Right lung (tissue), 5 donors: ENCODE results near the gene EVA1C. TPM values are rescaled to one million over a fixed set of nuclear protein-coding genes. Genes with fewer than 3 reads are reported as not detected.
"Not testable (repeated sequence)": the region's sequence is repeated elsewhere in the genome, so short reads cannot be mapped to it uniquely, and the experiment has no call there.

Experiments
- DNase-seq, 2 donors: peaks; one replicate each; pipeline ENCODE4 v3.0.0-alpha.2; 2013
- polyA plus RNA-seq, 5 donors: library from polyadenylated mRNA; unstranded; fragments of 120-200 nt; gene quantifications; one replicate each; pipeline versions ENCODE4 v1.2.1 to v1.2.3, GENCODE V29; 2013; ENCODE audit warnings: inconsistent platforms in 1 of 5, low replicate concordance in 1 of 5; ENCODE audit not compliant: insufficient read length in 5 of 5, insufficient read depth in 1 of 5

Gene EVA1C
- polyA plus RNA-seq, 5 donors = 3.2 to 7.3 (median 5.2) TPM

GRCh38 chr21:32523988-32524719, 111.6 kb downstream of the EVA1C start:
- DNase-seq = no peak

GRCh38 chr21:32525282-32525681, 112.8 kb downstream of the EVA1C start:
- no peak for DNase-seq

- DNase-seq = no peak
Observed at GRCh38 chr21:32529679-32530078, 117.2 kb downstream of the EVA1C start.

- not testable (repeated sequence) for DNase-seq
Observed at GRCh38 chr21:32530809-32531208, 118.3 kb downstream of the EVA1C start.

GRCh38 chr21:32531561-32531960, 119.1 kb downstream of the EVA1C start:
- not testable (repeated sequence) for DNase-seq

GRCh38 chr21:32532636-32533035, 120.1 kb downstream of the EVA1C start:
- DNase-seq = no peak

- DNase-seq = no peak
Observed at GRCh38 chr21:32533053-32533452, 120.5 kb downstream of the EVA1C start.

- no peak for DNase-seq
Observed at GRCh38 chr21:32533611-32534010, 121.1 kb downstream of the EVA1C start.

GRCh38 chr21:32534113-32534512, 121.6 kb downstream of the EVA1C start:
- no peak for DNase-seq

GRCh38 chr21:32535612-32536011, 123.1 kb downstream of the EVA1C start:
- DNase-seq = no peak

GRCh38 chr21:32537569-32537881, 125.0 kb downstream of the EVA1C start:
- no peak for DNase-seq

- no peak for DNase-seq
Observed at GRCh38 chr21:32538147-32538792, 125.8 kb downstream of the EVA1C start.

GRCh38 chr21:32539378-32539777, 126.9 kb downstream of the EVA1C start:
- DNase-seq = no peak

GRCh38 chr21:32543056-32543455, 130.6 kb downstream of the EVA1C start:
- not testable (repeated sequence) for DNase-seq

- DNase-seq = no peak
Observed at GRCh38 chr21:32543975-32544374, 131.5 kb downstream of the EVA1C start.

GRCh38 chr21:32544697-32545096, 132.2 kb downstream of the EVA1C start:
- no peak for DNase-seq

GRCh38 chr21:32545948-32546441, 133.5 kb downstream of the EVA1C start:
- no peak for DNase-seq

GRCh38 chr21:32547018-32547417, 134.5 kb downstream of the EVA1C start:
- DNase-seq = no peak

- no peak for DNase-seq
Observed at GRCh38 chr21:32548978-32549377, 136.5 kb downstream of the EVA1C start.

GRCh38 chr21:32549440-32549839, 136.9 kb downstream of the EVA1C start:
- DNase-seq = no peak

GRCh38 chr21:32549886-32550285, 137.4 kb downstream of the EVA1C start:
- DNase-seq = no peak

GRCh38 chr21:32554832-32555638, 142.5 kb downstream of the EVA1C start:
- DNase-seq = no peak

- DNase-seq = no peak
Observed at GRCh38 chr21:32558106-32558505, 145.6 kb downstream of the EVA1C start.
